GM19023 (cell line): ENCODE results near the gene EAF1.
"Not testable (repeated sequence)": the region's sequence is repeated elsewhere in the genome, so short reads cannot be mapped to it uniquely, and the experiment has no call there.

Source experiments
- ATAC-seq: cut with Tn5 transposase; IDR thresholded peaks from one replicate; pipeline ENCODE4 v1.9.1; 2021; ENCODE audit warnings: mild to moderate bottlenecking, moderate library complexity; ENCODE audit not compliant: unreplicated experiment

Gene EAF1

DNA sequence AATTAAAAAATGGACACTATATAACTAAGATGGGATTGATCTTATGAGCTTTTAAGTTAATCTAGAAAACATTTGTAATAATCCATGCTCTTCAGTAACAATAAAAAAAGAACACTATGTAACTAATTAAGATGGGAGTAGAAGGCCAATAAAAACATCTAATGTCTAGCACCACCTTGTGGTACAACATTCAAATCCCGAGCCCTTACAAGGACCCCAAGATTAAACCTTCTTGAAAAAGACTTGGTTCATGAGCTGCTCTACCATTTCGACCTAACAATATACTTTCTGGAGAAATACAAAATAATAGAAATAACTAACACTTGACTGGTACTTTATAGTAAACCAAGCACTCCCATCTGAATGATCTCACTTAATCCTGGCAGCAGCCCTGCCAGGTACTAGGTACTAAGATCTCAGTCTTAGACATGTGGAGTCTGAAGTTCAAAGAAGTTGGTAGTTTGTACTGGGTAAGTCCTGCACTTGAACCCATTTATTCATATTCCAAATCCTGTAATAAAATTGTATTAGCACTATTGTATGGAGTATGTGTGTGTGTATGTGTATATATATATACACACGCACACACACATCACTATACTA, 21.8 kb upstream of the EAF1 start:
- ATAC-seq, result no peak

- ATAC-seq, result no peak
Observed at GRCh38 chr3:15409239-15409638, 18.2 kb upstream of the EAF1 start.

GRCh38 chr3:15409774-15410173, 17.6 kb upstream of the EAF1 start:
- no peak for ATAC-seq

DNA sequence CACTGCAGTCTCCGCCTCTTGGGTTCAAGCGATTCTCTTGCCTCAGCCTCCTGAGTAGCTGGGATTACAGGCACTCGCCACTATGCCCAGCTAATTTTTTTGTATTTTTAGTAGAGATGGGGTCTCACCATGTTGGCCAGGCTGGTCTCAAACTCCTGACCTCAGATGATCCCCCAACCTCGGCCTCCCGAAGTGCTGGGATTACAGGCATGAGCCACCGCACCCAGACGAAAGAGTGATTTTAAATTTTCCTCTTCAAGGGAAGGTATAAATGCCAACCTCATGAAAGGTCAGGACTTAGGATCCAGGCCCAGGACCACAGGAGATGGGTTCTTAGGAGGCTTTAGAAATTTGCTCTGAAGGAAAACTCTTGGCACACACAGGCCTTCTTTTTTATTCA, 16.4 kb upstream of the EAF1 start:
- not testable (repeated sequence) for ATAC-seq

GRCh38 chr3:15420871-15421270, 6.5 kb upstream of the EAF1 start:
- no peak for ATAC-seq

DNA sequence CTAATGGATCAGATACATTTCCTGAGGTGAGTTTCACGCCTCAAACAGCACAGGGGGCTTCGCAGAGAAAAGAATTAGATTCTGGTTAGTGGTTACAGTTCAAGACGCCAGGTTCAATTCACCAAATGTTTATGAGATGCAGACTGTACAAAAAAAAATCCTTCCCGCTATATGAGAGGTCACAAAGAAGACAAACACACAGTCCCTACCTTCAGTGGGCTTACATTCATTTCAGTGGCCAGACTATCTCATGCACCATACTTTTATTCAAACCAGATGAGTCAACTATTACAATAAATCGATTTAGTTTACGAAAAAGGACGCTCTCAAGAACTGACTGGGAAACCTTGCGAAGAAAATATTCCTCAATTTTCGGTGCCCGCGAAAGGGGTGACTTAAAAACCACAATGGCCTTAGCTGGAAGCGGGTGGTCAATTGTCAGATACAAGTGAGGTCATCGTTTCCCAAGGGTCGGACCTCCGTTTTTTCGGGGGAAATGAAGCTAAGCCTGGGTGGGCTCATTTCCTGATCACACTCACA, 749 bp upstream of the EAF1 start:
- ATAC-seq, result peak; percentile 19

DNA sequence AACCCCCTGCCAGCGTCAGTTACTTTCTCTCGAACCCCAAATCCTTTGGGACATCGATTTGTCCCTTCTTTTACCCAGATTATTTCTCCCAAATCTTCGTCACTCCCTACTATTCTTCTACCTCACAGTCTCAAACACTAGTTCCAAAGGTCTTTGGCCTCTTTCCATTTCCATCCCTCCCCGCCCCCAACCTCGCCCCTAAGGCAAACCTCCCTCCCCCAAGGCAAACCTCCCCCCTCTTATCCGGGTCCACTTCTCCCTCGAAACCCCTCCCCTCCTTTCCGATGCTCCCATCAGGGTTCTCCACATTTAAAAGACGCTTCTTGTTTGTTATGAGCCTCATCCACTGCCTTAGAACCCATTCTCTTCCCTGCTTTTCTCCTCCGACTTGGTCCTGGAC, 583 bp downstream of the EAF1 start:
- ATAC-seq, result no peak

- no peak for ATAC-seq
Observed at GRCh38 chr3:15428539-15428938, 1.1 kb downstream of the EAF1 start.

GRCh38 chr3:15429080-15429479, 1.7 kb downstream of the EAF1 start:
- no peak for ATAC-seq

- ATAC-seq, result no peak
Observed at GRCh38 chr3:15430624-15431023, 3.2 kb downstream of the EAF1 start.

- ATAC-seq, result no peak
Observed at GRCh38 chr3:15431256-15431837, 3.9 kb downstream of the EAF1 start.

GRCh38 chr3:15433531-15433930, 6.1 kb downstream of the EAF1 start:
- no peak for ATAC-seq

GRCh38 chr3:15434756-15435155, 7.4 kb downstream of the EAF1 start:
- no peak for ATAC-seq

- no peak for ATAC-seq
Observed at GRCh38 chr3:15436246-15436645, 8.8 kb downstream of the EAF1 start.

DNA sequence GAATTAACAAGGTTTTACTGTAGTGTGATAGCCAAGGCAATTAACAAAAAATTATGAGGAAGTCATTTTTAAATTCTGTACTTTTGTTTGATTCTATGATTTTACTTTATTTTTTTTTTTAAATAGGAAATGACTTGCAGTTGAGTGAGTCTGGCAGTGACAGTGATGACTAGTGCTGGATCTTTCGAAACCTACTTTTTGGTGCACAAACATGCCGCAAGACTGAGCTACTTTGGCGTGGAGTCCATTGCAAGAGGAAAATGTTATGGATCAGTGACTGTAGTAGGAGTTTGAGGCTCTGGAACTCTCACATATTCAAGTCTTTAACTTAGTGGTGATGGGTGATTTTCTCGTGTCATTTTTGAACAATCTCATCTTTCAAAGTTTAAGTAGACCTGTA, 11.6 kb downstream of the EAF1 start:
- no peak for ATAC-seq

DNA sequence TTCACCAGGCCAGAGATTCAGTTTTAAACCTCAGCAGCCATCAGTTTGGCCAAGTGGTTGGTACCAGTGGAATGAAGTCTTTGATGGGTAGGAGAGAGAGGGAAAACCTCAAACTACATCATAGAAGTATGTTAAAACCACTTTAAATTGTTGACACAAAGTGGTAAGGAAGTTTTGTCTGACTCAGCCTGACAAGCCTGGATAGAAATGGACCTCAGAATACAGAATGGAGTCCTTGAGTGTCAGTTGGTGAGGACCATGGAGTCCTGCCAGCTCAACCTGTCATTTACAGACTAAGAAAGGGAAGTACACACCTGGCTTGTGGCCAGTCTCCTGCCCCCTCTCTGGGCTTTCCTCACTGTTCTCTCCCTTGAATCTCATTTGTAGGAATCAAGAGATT, 12.1 kb downstream of the EAF1 start:
- no peak for ATAC-seq

DNA sequence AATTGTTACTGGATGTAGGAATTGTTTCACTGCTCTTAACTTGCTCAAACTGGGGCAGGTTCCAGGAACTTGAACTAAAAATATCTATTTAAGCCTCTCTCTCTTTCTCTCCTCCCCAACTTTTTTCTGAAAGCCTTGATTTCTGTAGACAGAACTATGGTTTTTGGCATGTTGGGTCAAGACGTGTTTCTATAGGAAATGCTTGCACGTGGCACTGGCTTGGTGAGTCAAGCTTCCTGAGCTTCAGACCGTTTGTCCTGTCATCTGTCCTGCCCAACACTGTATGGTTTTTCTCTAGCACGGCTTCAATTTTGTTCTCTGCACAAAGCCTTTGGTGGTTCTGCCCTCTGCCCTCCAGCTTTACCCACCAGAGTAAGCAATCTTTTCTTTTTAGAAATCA, 13.5 kb downstream of the EAF1 start:
- ATAC-seq, result no peak

- no peak for ATAC-seq
Observed at GRCh38 chr3:15443826-15444524, 16.6 kb downstream of the EAF1 start.

- ATAC-seq, result no peak
Observed at GRCh38 chr3:15449489-15450224, 22.3 kb downstream of the EAF1 start.

- no peak for ATAC-seq
Observed at GRCh38 chr3:15450438-15451215, 23.2 kb downstream of the EAF1 start.
